HepG2 (cell line): ENCODE results near the gene GP1BA. TPM values are rescaled to one million over a fixed set of nuclear protein-coding genes. Genes with fewer than 3 reads are reported as not detected.

Source experiments
- CEBPB ChIP-seq: IDR thresholded peaks from 2 replicates; pipeline ENCODE4 v1.6.1; 2011; ENCODE audit warnings: low read depth, low read length, improper control_type of control experiment, borderline replicate concordance
- CENPT ChIP-seq: sonication (generic); formaldehyde crosslinking; IDR thresholded peaks from 2 replicates; pipeline ENCODE4 v1.8.0; 2022; ENCODE audit warnings: low read depth, mild to moderate bottlenecking, moderate library complexity, missing genetic modification reagents
- FLYWCH1 ChIP-seq: sonication (generic); formaldehyde crosslinking; IDR thresholded peaks from 2 replicates; pipeline ENCODE4 v1.8.1; 2023; ENCODE audit warnings: mild to moderate bottlenecking, missing genetic modification reagents
- NCOR1 ChIP-seq: fragments of 200-600 bp; sonication (generic); IDR thresholded peaks from 2 replicates; pipeline ENCODE4 v1.7.0; 2017; ENCODE audit warnings: antibody characterized with exemption, low read length, borderline replicate concordance
- PHF21A ChIP-seq: sonication (generic); formaldehyde crosslinking; IDR thresholded peaks from 2 replicates; pipeline ENCODE4 v1.5.0; 2020; ENCODE audit warnings: mild to moderate bottlenecking, missing genetic modification reagents
- POLR2AphosphoS5 ChIP-seq: IDR thresholded peaks from 2 replicates; pipeline ENCODE4 v1.6.1; 2012; ENCODE audit warnings: low read depth, low read length
- RBM22 ChIP-seq: fragments of 200-400 bp; formaldehyde crosslinking; optimal IDR thresholded peaks from 2 replicates; pipeline ENCODE3; 2017; ENCODE audit warnings: mild to moderate bottlenecking, low read length, moderate library complexity
- SALL1 ChIP-seq: sonication (generic); formaldehyde crosslinking; IDR thresholded peaks from 2 replicates; pipeline ENCODE4 v1.8.0; 2022; ENCODE audit warnings: mild to moderate bottlenecking, missing genetic modification reagents
- SP140L ChIP-seq: sonication (generic); formaldehyde crosslinking; IDR thresholded peaks from 2 replicates; pipeline ENCODE4 v1.4.0; 2020; ENCODE audit warnings: missing genetic modification reagents, borderline replicate concordance
- TCF7L2 ChIP-seq: IDR thresholded peaks from 2 replicates; pipeline ENCODE4 v1.6.1; 2011; ENCODE audit warnings: mild to moderate bottlenecking, low read depth, low read length, moderate library complexity
- ZBTB26 ChIP-seq: IDR thresholded peaks from 2 replicates; pipeline ENCODE4 v1.6.1; 2016; ENCODE audit warnings: missing compliant biosample characterization, missing genetic modification reagents, borderline replicate concordance
- ZBTB39 ChIP-seq: sonication (generic); formaldehyde crosslinking; IDR thresholded peaks from 2 replicates; pipeline ENCODE4 v1.5.0; 2020; ENCODE audit warnings: missing genetic modification reagents
- ZKSCAN5 ChIP-seq: sonication (generic); formaldehyde crosslinking; IDR thresholded peaks from 2 replicates; pipeline ENCODE4 v1.5.1; 2020; ENCODE audit warnings: mild to moderate bottlenecking, missing genetic modification reagents
- ZNF225 ChIP-seq: sonication (generic); formaldehyde crosslinking; IDR thresholded peaks from 2 replicates; pipeline ENCODE4 v1.4.0; 2020; ENCODE audit warnings: mild to moderate bottlenecking, missing genetic modification reagents
- ZNF414 ChIP-seq: sonication (generic); formaldehyde crosslinking; IDR thresholded peaks from 2 replicates; pipeline ENCODE4 v1.5.0; 2020; ENCODE audit warnings: missing genetic modification reagents
- ZNF609 ChIP-seq: sonication (generic); formaldehyde crosslinking; IDR thresholded peaks from 2 replicates; pipeline ENCODE4 v1.4.0; 2020; ENCODE audit warnings: mild to moderate bottlenecking, missing genetic modification reagents, borderline replicate concordance
- ZNF614 ChIP-seq: IDR thresholded peaks from 2 replicates; pipeline ENCODE4 v1.6.1; 2018; ENCODE audit warnings: missing biosample characterization, missing genetic modification reagents, inconsistent platforms, borderline replicate concordance
- ZNF674 ChIP-seq: sonication (generic); formaldehyde crosslinking; IDR thresholded peaks from 2 replicates; pipeline ENCODE4 v1.5.0; 2020; ENCODE audit warnings: low read depth, mild to moderate bottlenecking, missing genetic modification reagents
- ZNF776 ChIP-seq: sonication (generic); formaldehyde crosslinking; IDR thresholded peaks from 2 replicates; pipeline ENCODE4 v1.4.0; 2020; ENCODE audit warnings: mild to moderate bottlenecking, missing genetic modification reagents
- ZSCAN21 ChIP-seq: sonication (generic); formaldehyde crosslinking; IDR thresholded peaks from 2 replicates; pipeline ENCODE4 v1.8.0; 2022; ENCODE audit warnings: mild to moderate bottlenecking, missing genetic modification reagents, moderate library complexity, borderline replicate concordance
- polyA plus RNA-seq, 8 experiments: library from polyadenylated mRNA; depleted of rRNA in 3 of 8; stranded (reverse) in 7 of 8; unstranded in 1 of 8; fragments of >200 nt; fragmentation: Illumina TruSeq in 4 of 8; extraction: Trizol in 4 of 8; gene quantifications; 2 replicates each; pipeline versions ENCODE4 v1.2.1 to v1.2.3, GENCODE V29; 2011 to 2016; ENCODE audit warnings: low read depth in 4 of 8, missing spikeins in 1 of 8, mixed read lengths in 1 of 8; ENCODE audit not compliant: insufficient read depth in 1 of 8
- total RNA-seq, 5 experiments: library from RNA; depleted of rRNA; stranded (reverse); fragments of >200 nt; fragmentation: Illumina TruSeq; extraction: Trizol; gene quantifications; 2 replicates each; pipeline ENCODE4 v1.2.3, GENCODE V29; 2016; ENCODE audit warnings: low read depth in 1 of 5

The GP1BA gene
- total and polyA plus RNA-seq, 2 of the 13 experiments (the other 11 are each of a cell fraction or from before 2014, with no cell fraction given): not detected

GRCh38 chr17:4950746-4951204 lies 18.7 kb downstream of the GP1BA start, which contains the start of gene ENO3 (continued):
- TF ChIP-seq ZNF776 (CRISPR knock-in tag) (no peak), ZSCAN21 (CRISPR knock-in tag) (no peak), ZBTB39 (no peak), ZNF414 (CRISPR knock-in tag) (0 out of 2 replicates have a peak, but pooled peaks have one; percentile 19), ZNF614 (CRISPR knock-in tag) (no peak), NCOR1 (peak; percentile 49; the same call in 1 of the 2 replicates), ZBTB26 (no peak), TCF7L2 (no peak), ZNF225 (CRISPR knock-in tag) (no peak), SALL1 (CRISPR knock-in tag) (no peak), CEBPB (no peak), ZNF674 (CRISPR knock-in tag) (no peak), SP140L (CRISPR knock-in tag) (no peak), ZNF609 (CRISPR knock-in tag) (no peak), CENPT (CRISPR knock-in tag) (no peak), POLR2AphosphoS5 (peak; percentile 79), RBM22 (no peak), PHF21A (peak; percentile 66), FLYWCH1 (CRISPR knock-in tag) (no peak), ZKSCAN5 (CRISPR knock-in tag) (no peak)
